GM21737 (cell line): ENCODE results near the gene GAL3ST2.

ENCODE experiments used
- ATAC-seq: cut with Tn5 transposase; IDR thresholded peaks from one replicate; pipeline ENCODE4 v1.9.1; 2021; ENCODE audit warnings: mild to moderate bottlenecking, moderate library complexity; ENCODE audit not compliant: unreplicated experiment

GAL3ST2 gene

DNA sequence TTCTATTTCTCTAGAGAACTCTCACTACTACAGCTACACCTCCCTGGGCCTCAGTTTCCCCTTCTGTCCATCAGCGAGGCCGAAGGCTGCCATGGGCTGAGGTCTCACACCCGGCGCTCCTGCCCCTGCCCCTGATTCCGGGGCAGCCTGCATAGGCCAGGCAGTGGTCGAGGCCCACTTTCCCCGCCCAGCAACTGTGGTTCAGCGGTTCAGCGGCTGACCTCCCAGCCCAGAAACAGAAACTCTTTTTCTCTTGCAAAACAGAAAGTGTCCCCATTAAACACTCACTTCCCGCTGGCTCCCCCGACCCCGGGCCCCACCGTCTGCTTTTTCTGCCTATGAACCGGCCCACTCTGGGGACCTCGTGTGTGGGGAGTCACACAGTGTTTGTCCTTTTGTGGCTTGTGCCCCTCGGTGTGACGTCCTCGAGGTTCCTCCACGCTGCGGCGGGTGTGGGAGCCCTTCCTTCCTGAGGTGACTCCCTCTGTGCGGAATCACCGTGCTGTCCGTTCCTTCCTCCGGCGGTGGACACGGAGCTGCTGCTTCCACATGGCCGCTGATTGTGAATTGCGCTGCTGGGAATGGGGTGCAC lies 66.1 kb downstream of the GAL3ST2 start:
- ATAC-seq, result no peak

DNA sequence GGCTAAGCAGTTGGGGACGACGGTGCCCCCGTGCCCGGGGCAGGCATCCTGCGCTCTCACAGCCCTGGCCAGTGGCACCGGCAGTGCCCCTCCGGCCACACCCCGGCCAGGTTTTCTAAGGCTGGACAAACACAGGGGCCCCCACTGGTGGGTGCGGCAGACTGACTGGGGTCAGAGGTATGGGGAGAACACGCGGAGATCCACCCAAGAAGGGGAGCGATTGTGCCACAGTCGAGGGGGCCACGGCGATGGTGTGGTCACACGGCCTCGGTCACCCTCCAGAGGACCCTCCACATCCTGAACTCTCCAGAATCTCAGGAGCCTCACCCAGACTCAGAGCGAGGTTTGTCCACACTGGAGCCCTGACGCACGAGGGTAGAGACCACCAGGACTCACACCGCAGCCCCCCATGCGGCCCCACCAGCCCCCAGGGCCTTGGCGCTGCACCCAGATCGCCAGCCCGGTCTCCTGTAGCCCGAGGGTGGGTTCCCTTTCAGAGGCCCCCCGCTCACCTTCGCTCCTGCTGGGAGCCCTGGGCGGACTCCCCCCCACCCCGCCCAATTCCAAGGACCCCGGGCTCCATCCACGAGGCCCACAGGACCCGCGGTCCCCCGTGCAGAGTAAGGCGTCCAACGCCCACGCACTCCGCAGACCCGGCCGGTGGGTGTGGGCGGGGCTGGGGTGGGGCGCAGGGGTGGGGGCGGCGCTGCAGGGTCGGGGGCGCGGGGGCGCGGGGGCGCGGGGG lies 66.9 kb downstream of the GAL3ST2 start:
- no peak for ATAC-seq

DNA sequence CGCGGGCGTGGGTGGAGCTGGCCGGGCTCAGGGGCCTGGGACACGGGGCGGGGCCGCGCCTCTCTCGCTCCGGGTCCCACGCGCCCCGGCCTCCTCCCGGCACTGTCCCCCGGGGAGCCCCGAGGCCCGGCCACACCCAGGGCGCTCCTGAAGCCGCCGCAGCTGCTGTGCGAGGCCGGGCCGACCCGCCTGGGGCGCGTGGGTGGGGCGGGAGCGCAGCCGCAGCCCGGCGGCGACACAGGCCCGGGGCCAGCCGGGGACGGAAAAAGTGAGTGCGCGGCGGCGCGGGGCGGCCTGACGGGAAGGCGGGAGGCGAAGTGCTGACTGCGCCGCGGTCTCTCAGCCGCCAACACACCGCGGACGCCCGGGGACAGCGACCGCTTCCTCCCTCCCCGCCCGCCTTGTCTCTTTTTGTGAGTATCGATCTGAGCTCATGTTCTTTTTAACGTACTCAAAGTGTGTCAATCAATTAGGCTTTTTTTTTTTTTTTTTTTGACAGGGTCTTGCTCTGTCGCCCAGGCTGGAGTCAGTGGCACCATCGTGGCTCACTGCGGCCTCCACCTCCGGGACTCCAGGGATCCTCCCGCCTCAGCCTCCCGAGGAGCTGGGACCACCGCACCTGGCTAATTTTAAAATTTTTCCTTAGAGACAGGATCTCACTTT lies 67.6 kb downstream of the GAL3ST2 start:
- ATAC-seq, result peak; percentile 72

DNA sequence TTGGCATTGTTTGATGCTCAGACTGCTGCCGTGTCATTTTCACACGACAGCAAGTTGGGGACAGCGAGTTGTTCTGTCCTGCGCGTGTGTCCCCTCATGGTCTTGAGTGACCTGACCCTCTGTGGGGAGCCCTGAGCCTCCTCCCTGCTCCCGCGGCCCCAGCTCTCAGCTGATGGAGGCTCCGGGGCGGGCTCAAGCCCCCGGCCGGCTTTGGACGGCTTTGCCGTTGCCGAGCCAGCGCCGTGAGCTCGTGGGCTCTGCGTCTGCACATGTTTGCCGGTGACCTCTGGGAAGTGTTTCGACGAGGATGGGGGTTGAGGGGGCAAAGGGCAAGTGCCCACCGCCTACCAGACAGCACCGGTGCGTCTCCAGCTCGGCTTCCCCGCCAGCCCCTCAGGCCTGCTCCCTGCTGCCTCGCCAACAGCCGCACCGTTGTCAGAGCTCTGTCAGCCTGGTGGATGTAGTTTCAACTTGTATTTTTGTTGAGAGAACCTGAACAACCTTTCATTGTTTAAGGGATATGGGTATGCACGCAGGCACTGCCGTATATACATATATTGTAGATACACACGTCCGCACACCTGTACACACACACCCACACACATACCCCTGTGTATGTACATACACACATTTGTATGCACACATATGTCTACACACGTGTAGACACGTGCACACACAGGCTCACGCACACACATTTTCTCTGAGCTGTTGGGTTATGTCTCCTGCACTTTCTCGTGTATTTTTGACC lies 68.4 kb downstream of the GAL3ST2 start:
- no peak for ATAC-seq

DNA sequence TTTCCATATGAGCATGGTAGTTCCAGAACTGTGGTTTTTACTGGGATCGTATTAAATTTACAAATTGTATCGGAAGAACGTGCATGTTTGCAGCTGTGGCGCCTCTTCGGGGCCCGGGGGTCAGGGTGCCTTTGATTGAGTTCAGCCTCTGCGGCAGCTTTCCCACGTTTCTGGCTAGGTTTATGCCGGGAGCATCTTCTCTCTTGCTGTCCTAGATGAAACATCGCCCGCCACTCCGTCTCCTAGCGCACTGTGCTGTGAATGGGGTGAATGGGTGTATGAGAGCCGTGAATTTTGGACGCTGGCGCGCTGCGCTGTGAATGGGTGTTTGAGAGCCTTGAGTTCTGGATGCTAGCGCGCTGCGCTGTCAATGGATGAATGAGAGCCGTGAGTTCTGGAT lies 69.8 kb downstream of the GAL3ST2 start:
- no peak for ATAC-seq

DNA sequence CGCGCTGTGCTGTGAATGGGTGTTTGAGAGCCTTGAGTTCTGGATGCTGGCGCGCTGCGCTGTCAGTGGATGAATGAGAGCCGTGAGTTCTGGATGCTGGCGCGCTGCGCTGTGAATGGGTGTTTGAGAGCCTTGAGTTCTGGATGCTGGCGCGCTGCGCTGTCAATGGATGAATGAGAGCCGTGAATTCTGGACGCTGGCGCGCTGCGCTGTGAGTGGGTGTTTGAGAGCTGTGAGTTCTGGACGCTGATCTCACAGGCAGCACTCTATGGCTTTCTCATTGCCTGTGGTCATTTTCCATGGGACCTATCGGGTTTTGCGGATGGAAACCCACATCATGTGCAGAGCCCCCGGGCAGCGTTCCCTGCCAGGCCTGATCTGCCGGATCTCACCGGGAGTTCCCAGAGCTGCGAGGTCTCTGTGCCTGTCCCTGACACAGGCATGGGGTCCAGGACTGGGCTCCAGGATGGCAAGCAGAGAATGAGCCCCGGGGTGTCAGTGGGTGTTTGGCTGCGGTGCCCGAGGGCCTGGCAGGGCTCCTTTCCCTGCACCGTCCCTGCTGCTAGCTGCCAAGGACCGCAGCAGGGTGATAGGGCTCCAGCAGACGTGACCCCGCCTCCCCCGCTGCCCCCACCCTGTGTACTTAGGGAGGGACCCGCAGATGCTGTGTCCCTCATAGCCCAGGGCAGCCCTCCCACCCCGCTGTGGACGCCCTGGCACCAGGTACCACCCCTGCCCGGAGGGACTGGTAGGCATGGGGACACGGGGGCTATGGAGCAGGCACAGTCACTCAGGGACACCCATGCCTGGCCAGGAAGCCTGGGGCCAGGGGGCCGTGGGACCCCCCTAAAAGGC lies 72.4 kb downstream of the GAL3ST2 start:
- ATAC-seq, result no peak

DNA sequence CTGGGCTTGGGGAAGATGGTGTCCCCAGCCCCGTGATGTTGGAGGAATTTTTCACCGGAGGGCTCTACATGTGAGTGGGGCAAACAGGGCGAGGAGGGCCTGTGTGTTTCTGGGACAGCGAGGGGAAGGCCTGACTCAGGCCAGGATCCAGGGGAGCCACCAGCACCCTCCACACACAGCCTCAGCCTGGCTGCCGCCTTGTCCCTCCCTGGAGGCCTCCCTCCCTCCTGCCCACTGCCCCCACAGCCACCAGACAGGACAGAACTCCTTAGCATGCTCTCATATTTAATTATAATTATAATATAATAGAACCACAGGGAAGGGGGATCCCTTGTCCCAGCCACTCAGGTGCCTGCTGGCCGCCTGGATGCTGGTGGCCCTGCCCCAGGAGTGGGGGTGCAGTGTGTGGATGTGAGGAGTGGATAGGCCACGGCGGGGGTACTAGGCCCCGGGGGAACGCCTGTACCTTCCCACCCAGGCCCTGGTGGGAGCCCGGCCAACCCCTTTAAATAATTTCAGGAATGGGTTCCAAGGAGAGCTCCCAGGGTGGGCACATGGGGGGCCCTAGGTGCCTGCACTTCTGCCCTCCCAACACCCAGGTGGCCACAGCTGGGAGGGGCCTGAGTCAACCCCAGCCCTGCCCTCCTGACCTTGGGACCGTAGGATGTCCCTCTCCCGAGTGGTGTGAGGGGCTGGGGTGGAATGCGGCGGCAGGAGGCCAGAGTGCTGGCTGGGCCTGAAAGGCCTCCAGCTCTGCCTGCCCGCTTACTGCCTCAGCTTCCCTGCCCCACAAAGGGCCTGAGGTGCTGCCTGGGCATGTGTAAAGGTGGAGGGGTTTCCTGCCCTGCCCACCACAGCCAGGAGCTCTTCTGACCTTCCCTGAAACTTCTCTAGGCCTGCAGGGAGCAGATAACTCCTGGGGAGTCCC lies 73.3 kb downstream of the GAL3ST2 start:
- no peak for ATAC-seq

DNA sequence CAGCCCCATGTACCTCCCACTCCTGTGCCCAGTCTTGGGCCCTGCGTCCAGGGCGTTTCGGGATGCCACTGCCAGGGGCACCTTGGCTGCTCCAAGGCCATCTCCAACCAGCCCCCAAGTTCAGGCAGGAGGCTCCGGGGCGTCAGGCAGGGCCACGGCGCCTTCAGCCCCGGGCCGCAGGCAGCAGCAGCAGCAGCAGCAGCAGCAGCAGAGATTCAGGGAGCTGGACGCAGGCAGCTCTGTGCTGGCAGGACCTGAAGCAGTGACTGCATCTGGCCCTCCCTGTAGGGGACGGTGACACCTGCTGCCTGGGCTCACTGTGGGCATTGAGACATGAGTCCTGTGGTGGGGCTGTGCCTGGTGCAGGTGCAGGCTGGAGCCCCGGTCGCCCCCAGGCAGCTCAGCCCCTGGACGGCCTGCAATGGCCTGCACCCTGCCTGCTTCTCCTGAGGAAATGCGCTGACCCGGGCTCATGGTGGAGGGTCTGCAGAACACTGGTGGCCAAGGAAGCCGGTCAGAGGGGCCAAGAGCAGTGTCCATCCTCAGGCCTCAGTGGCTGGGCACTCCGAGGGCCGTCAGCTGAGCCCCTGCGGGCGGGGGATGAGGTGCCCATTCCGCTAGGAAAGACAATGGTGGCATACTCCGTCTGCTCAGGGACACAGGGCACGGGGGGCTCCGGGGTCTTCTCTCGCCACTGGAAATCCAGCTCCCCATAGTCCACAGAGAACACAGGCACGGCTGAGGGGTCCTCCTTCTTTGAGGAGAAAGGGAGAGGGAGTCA lies 74.1 kb downstream of the GAL3ST2 start:
- no peak for ATAC-seq

DNA sequence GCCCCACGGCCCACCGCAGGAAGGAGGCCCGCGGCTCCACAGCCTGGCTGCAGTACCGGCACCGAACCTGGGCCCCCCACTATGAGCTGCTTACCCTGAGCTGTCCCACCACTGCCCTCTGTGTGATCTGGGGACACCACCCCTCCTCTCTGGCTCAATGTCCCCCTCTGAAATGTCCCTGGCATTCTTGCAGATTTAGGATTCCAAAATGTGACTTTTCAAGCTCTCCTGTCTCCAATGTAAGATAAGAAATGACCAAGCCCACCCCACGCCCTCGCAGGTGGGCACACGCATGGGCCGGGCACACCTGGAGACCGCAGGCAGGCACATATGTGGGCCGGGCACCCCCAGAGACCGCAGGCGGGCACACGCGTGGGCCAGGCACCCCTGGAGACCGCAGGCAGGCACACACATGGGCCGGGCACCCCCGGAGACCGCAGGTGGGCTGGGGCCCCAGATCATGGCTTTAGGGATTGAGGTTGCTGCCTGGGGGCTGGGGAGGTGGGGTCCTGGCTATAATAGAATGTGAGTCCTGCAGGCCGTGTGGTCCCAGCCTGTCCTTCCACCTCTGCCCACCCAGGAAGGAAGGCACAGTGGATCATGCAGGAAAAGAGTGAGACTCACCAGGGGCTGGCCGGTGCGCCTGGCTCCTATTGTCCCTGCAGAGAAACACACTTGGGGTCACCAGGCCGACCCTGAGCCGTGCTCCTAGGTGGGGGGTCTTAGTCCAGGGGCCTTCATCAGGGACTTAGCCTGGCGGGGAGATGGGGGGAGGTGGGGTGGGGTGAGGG lies 74.9 kb downstream of the GAL3ST2 start:
- no peak for ATAC-seq

DNA sequence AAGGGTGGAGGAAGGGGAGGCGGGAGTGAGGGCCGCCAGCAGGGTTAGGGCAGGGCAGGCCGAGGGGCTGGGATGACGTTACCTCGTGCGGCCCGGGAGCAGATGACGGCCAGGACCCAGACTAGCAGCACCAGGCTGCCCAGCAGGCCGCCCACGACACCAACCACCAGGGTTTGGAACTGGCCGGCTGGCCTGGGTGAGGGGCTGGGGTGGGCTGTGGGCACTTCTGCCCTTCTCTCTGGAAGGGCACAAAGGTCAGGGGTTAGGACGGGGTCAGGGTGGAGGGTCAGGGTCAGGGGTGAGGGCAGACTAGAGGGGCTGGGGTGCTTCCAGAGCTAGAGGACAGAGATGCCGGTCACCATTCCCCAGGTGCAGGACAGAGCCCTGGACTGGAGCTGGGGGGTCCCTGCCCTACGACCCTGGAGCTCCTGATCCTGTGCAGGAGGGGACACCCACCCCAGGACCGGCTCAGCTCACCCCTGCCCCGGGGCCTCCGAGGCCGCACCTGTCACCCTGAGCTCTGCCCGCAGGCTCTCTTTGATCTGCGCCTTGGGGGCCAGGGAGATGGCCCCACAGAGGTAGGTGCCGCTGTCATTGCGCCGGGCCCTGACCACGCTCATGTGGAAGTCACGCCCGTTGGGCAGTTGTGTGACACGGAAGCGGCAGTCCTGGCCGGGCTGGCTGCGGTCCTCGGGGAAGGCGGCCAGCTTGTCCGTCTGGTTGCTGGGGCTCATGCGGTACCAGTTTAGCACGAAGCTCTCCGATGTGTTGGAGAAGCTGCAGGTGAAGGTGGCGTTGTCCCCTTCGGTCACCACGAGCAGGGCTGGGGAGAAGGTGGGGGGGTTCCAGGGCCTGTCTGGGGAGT lies 75.7 kb downstream of the GAL3ST2 start:
- ATAC-seq, result no peak

DNA sequence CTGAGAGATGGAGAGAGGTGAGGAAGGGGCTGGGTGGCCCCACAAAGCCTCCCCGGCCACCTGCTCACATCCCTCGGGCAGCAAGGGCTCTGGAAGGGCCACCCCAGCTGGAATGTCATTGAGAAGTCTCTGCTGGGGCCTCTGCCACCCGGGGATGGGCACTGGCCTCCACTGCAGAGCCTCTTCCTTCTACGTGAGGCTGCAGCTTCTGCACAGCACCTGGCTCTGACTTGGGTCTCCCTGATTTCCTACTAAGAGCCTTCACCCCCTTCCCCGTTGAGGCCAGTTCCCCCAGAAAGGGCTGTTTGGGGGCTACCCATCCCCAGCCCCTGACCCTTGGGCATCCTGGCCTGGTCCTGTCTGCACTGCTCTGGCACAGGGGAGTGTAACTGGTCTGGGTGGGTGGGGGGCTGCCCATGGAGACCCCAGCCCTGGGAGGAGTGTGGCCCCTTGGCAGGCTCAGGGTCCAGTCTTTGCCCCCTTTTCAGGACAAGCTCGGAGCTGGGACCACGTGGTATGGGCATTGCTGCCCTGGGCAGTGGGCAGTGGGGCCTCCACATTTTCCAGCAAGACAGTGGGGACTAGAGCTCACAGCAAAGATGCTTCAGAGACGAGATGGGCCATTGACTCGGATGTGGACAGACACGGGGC lies 76.5 kb downstream of the GAL3ST2 start:
- ATAC-seq, result no peak
